ENCODE measurements around the gene TAMALIN.

The TAMALIN gene

GRCh38 chr12:52057638-52058576, 51.2 kb downstream of the TAMALIN start:
- Histone ChIP-seq H3K27ac (no peak overlapping the region), H3K27me3 (ENCODE audit: insufficient read depth, low read depth, severe bottlenecking) (no peaks in the 10 kb centered on the region), H3K9me3 (ENCODE audit: severe bottlenecking) (no peaks in the 10 kb centered on the region), H3K36me3 (peaks cover 38% of the 10 kb centered on the region), H3K4me3 (ENCODE audit: low read depth, low read length) (no peak overlapping the region)
- no peak for TF ChIP-seq CTCF (IDR thresholded peaks at IDR 0.05; ENCODE audit: low read depth, low read length)
- DNase-seq: no peak

- Histone ChIP-seq H3K9me3 (ENCODE audit: severe bottlenecking) (no peaks in the 10 kb centered on the region), H3K27ac (no peak overlapping the region), H3K27me3 (ENCODE audit: insufficient read depth, low read depth, severe bottlenecking) (no peaks in the 10 kb centered on the region), H3K4me3 (ENCODE audit: low read depth, low read length) (no peak overlapping the region), H3K36me3 (peaks cover 38% of the 10 kb centered on the region)
- no peak for DNase-seq
- TF ChIP-seq CTCF (IDR thresholded peaks at IDR 0.05; ENCODE audit: low read depth, low read length): no peak
Observed at GRCh38 chr12:52058631-52059361, 52.0 kb downstream of the TAMALIN start.

- Histone ChIP-seq H3K36me3 (peaks cover 32% of the 10 kb centered on the region), H3K4me3 (ENCODE audit: low read depth, low read length) (no peak overlapping the region), H3K27me3 (ENCODE audit: insufficient read depth, low read depth, severe bottlenecking) (no peaks in the 10 kb centered on the region), H3K27ac (no peak overlapping the region), H3K9me3 (ENCODE audit: severe bottlenecking) (no peaks in the 10 kb centered on the region)
- DNase-seq: no peak
- no peak for TF ChIP-seq CTCF (IDR thresholded peaks at IDR 0.05; ENCODE audit: low read depth, low read length)
Observed at GRCh38 chr12:52059582-52060497, 53.1 kb downstream of the TAMALIN start.

- H3K27ac ChIP-seq: no peak overlapping the region
- peaks cover 26% of the 10 kb centered on the region for H3K36me3 ChIP-seq
- no peaks in the 10 kb centered on the region for H3K9me3 ChIP-seq (ENCODE audit: severe bottlenecking)
- no peaks in the 10 kb centered on the region for H3K27me3 ChIP-seq (ENCODE audit: insufficient read depth, low read depth, severe bottlenecking)
- no peak overlapping the region for H3K4me3 ChIP-seq (ENCODE audit: low read depth, low read length)
- DNase-seq: no peak
- no peak for TF ChIP-seq CTCF (IDR thresholded peaks at IDR 0.05; ENCODE audit: low read depth, low read length)
Observed at GRCh38 chr12:52060498-52061177, 53.9 kb downstream of the TAMALIN start.
